ENCODE data around the gene OGFR.

Gene OGFR

DNA sequence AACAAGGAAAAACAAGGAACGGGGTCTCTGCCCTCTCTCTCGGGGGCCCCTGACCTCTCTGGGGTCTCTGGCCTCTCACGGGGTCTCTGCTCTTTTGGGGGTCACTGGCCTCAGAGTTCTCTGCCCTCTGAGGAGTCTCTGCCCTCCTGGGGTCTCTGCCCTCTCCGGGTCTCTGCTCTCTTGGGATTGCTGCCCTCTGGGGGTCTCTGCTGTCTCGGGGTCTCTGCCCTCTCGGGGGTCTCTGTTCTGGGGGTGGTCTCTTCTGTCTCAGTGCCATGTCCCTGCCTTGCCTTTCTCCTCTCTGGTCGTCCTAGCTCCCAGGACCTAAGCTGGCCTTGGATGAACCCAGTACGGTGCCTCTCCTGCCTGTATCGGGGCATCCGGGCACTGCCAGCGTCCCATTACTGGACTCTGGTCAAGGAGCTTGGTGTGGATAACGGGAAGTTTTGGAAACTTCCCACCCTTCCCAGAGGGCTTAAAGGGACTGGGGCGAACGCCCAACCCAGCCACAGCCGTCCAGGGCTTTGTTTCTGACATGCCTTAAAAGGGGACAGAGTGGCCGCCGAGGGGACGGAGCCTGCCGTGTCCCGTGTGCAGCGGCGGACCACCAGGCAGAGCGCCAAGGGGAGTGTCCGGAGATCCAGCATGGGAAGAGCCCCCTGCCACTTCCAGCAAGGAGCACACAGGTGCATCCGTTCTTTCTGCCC is 33.1 kb upstream of the OGFR start:
- ChIA-PET POLR2A (no interaction called here), CTCF (no interaction called here)
- DNase-seq (ENCODE audit: extremely low spot score), result no peak
- no peak for TF ChIP-seq PKNOX1 (IDR thresholded peaks at IDR 0.05)
- TF ChIP-seq LEF1 (IDR thresholded peaks at IDR 0.05; ENCODE audit: borderline replicate concordance), result no peak
- TF ChIP-seq HDGF (IDR thresholded peaks at IDR 0.05; ENCODE audit: borderline replicate concordance), result no peak
- TF ChIP-seq FOXK2 (IDR thresholded peaks at IDR 0.05), result no peak
- TF ChIP-seq TARDBP (IDR thresholded peaks at IDR 0.05), result no peak
- no peak for TF ChIP-seq ZNF384 (IDR thresholded peaks at IDR 0.05)
- TF ChIP-seq ELF4 (IDR thresholded peaks at IDR 0.05), result no peak

DNA sequence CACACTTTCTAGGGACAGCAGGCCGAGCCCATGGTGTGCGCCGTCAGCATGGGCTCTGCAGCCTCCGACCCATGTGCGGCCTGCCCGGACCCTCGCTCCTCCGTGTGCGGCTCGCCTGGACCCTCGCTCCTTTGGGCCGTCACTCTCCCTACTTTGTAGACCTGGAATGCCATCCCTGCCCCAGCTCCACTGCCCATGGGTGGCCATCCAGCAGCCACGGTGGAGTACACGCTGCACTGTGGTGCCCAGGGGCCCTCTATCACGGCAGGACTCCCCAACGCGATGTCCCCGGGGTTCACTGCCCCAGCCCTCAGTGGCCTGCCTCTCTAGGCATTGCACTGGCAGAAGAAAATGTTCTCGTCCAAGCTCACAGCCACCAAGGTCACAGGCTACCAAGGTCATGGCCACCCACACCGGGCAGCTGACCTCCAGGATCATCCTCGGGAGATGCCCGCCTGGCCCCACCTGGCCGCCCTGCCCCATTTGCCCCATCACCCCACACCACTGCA is 32.5 kb upstream of the OGFR start:
- POLR2A ChIA-PET, result interaction anchor here (1.0 kb wide), 1 partner anchor 130 kb away, joined by 3 read pairs; the partner anchor contains the start of gene SLCO4A1

GRCh38 chr20:62772619-62772989 is 32.0 kb upstream of the OGFR start:
- CTCF ChIA-PET, result interaction anchor here (1.3 kb wide), 1 partner anchor 17 kb away, joined by 3 read pairs; no protein-coding TSS in a partner anchor
- POLR2A ChIA-PET, result interaction anchor here (1.0 kb wide), 1 partner anchor 130 kb away, joined by 3 read pairs; the partner anchor contains the start of gene SLCO4A1
- TF ChIP-seq ARNT (IDR thresholded peaks at IDR 0.05) (no peak), L3MBTL2 (conservative IDR thresholded peaks at IDR 0.05) (no peak), SUZ12 (IDR thresholded peaks at IDR 0.05) (no peak), FOXA1 (IDR thresholded peaks at IDR 0.05) (no peak), ZNF384 (IDR thresholded peaks at IDR 0.05) (no peak), FOXK2 (IDR thresholded peaks at IDR 0.05) (no peak), PKNOX1 (IDR thresholded peaks at IDR 0.05) (no peak), ELF4 (IDR thresholded peaks at IDR 0.05) (no peak), FOXM1 (IDR thresholded peaks at IDR 0.05; ENCODE audit: borderline replicate concordance) (no peak), BHLHE40 (IDR thresholded peaks at IDR 0.05; ENCODE audit: borderline replicate concordance) (no peak), TARDBP (IDR thresholded peaks at IDR 0.05) (no peak)
- DNase-seq (ENCODE audit: extremely low spot score), result no peak

More for the DNA sequence above, 32.5 kb upstream of the OGFR start:
- no peak for TF ChIP-seq NFRKB (IDR thresholded peaks at IDR 0.05)
- TF ChIP-seq FOXK2 (IDR thresholded peaks at IDR 0.05), result no peak
- TF ChIP-seq FOXM1 (IDR thresholded peaks at IDR 0.05; ENCODE audit: borderline replicate concordance), result no peak
- TF ChIP-seq FOXA1 (IDR thresholded peaks at IDR 0.05), result no peak
- TF ChIP-seq ZNF384 (IDR thresholded peaks at IDR 0.05), result no peak
- TF ChIP-seq TARDBP (IDR thresholded peaks at IDR 0.05), result no peak
- no peak for TF ChIP-seq CTBP1 (IDR thresholded peaks at IDR 0.05; ENCODE audit: borderline replicate concordance)
- TF ChIP-seq SP1 (IDR thresholded peaks at IDR 0.05), result no peak
- no peak for TF ChIP-seq ARNT (IDR thresholded peaks at IDR 0.05)
- TF ChIP-seq HDGF (IDR thresholded peaks at IDR 0.05; ENCODE audit: borderline replicate concordance), result no peak
- TF ChIP-seq ELF4 (IDR thresholded peaks at IDR 0.05), result no peak
- no peak for TF ChIP-seq LEF1 (IDR thresholded peaks at IDR 0.05; ENCODE audit: borderline replicate concordance)
- no peak for TF ChIP-seq BHLHE40 (IDR thresholded peaks at IDR 0.05; ENCODE audit: borderline replicate concordance)
- no peak for TF ChIP-seq SUZ12 (IDR thresholded peaks at IDR 0.05)
- no peak for TF ChIP-seq L3MBTL2 (conservative IDR thresholded peaks at IDR 0.05)
- TF ChIP-seq PKNOX1 (IDR thresholded peaks at IDR 0.05), result no peak
- DNase-seq (ENCODE audit: extremely low spot score), result no peak
- CTCF ChIA-PET, result no interaction called here

DNA sequence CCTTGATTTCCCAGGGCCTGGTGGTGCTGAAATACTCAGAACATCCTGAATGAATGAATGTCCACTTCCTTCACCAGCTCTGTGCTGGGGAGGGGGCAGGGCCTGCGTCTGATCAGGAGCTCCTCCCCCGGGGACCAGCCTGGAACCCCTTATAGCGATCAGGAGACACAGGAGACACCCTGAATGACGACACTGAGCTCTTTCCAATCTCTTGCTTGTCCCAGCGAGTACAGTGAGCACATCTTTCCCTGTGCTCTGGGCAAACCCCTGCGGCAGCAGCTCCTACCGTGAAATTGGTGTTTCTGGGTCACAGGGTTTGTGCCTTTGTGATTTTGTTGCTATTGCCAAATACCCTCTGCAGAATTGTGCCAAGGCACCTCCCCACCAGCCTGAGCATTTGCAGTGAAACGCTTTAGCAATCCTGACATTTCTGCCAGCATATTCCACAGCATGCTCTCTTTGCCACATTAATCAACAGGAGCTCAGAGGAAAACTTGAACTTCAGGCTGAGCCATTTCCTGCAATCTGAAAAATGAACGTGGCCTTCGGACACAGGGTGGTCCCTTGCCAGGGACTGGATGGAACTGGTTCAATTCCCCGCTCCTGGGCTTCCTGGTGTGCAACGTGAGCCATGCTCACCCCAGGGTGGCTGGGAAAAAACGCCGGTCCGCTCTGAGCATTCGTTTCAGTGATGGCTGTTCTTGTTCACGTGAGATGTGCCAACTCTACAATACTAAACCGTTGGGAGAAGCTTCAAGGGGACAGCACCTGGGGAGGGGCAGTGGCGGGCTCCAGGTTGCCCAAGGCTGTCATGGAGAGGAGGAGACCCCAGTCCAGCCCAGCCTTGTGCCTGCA is 31.4 kb upstream of the OGFR start:
- DNase-seq (ENCODE audit: extremely low spot score), result no peak
- ChIA-PET CTCF (interaction anchor here (0.5 to 1.3 kb wide), 3 partner anchors 16 to 30 kb away, joined by 3 to 4 read pairs (median 3); no protein-coding TSS in a partner anchor), POLR2A (interaction anchor here (1.0 kb wide), 1 partner anchor 131 kb away, joined by 3 read pairs; the partner anchor contains the start of gene SLCO4A1)
- TF ChIP-seq SP1 (IDR thresholded peaks at IDR 0.05) (no peak), L3MBTL2 (conservative IDR thresholded peaks at IDR 0.05) (no peak), PKNOX1 (IDR thresholded peaks at IDR 0.05) (no peak), ELF4 (IDR thresholded peaks at IDR 0.05) (no peak), BHLHE40 (IDR thresholded peaks at IDR 0.05; ENCODE audit: borderline replicate concordance) (no peak), LEF1 (IDR thresholded peaks at IDR 0.05; ENCODE audit: borderline replicate concordance) (no peak), NFRKB (IDR thresholded peaks at IDR 0.05) (no peak), HDGF (IDR thresholded peaks at IDR 0.05; ENCODE audit: borderline replicate concordance) (no peak), FOXK2 (IDR thresholded peaks at IDR 0.05) (no peak), ARNT (IDR thresholded peaks at IDR 0.05) (no peak), ZNF384 (IDR thresholded peaks at IDR 0.05) (no peak), FOXA1 (IDR thresholded peaks at IDR 0.05) (no peak), CTBP1 (IDR thresholded peaks at IDR 0.05; ENCODE audit: borderline replicate concordance) (no peak)

Data from HEK293T (cell line).